ENCODE results near the gene PCED1B.

DNA sequence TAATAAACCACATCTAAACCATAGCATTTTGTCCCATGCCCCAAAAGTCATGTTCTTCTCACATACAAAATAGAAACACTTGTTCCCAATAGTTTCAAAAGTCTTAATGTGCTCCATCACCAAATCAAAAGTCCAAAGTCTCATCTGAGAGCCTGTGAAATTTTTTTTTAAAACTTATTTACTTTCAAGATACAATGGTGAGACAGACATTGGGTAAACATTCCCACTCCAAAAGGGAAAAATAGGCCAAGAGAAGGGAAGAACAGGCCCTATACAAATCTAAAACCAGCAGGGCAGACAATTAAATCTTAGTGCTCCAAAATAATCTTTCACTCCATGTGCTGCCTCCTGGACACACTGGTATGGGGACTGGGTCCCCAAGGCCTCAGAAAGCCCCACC is 84.7 kb downstream of the PCED1B start:
- no peak for TF ChIP-seq EZH2 (IDR thresholded peaks at IDR 0.05; ENCODE audit: borderline replicate concordance, low read length)
- TF ChIP-seq, protein P1, sequence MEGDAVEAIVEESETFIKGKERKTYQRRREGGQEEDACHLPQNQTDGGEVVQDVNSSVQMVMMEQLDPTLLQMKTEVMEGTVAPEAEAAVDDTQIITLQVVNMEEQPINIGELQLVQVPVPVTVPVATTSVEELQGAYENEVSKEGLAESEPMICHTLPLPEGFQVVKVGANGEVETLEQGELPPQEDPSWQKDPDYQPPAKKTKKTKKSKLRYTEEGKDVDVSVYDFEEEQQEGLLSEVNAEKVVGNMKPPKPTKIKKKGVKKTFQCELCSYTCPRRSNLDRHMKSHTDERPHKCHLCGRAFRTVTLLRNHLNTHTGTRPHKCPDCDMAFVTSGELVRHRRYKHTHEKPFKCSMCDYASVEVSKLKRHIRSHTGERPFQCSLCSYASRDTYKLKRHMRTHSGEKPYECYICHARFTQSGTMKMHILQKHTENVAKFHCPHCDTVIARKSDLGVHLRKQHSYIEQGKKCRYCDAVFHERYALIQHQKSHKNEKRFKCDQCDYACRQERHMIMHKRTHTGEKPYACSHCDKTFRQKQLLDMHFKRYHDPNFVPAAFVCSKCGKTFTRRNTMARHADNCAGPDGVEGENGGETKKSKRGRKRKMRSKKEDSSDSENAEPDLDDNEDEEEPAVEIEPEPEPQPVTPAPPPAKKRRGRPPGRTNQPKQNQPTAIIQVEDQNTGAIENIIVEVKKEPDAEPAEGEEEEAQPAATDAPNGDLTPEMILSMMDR (conservative IDR thresholded peaks at IDR 0.05 in 1 of 2, IDR thresholded peaks at IDR 0.05 in 1 of 2; ENCODE audit: extremely low read depth in 1 of 2, insufficient read depth in 1 of 2, low read depth in 1 of 2, low read length in 2 of 2), result no peak

Measured in mammary epithelial cell (primary cell).